WTC11 (cell line): ENCODE measurements around the gene LIN7A. TPM values are rescaled to one million over a fixed set of nuclear protein-coding genes. Genes with fewer than 3 reads are reported as not detected.

ENCODE experiments used
- ATAC-seq: fragments of 200-7000 bp; cut with Tn5 transposase; 2 replicates; pipeline ENCODE4 v1.10.0; 2021; ENCODE audit warnings: mild to moderate bottlenecking, moderate library complexity
- CTCF ChIA-PET: fragments of 300-600 bp; sonication (Branson Sonifier 250); formaldehyde crosslinking; loops from one replicate; lab custom pipeline; 2021; ENCODE audit warnings: antibody characterized with exemption; lab: Charles Lee
- POLR2A ChIA-PET: fragments of 350-600 bp; sonication (Branson Sonifier 250); formaldehyde crosslinking; loops from one replicate; lab custom pipeline; 2021; ENCODE audit warnings: antibody characterized with exemption; lab: Charles Lee
- DNase-seq: peaks from one replicate; pipeline ENCODE4 v3.0.0; 2021; ENCODE audit warnings: low spot score
- H3K27ac Mint-ChIP-seq: 2 replicates; pipeline ENCODE4 v1.8.0; 2021; ENCODE audit warnings: mixed read lengths
- H3K27me3 Mint-ChIP-seq: 2 replicates; pipeline ENCODE4 v1.8.0; 2021; ENCODE audit warnings: low read depth, mild to moderate bottlenecking, moderate library complexity, mixed read lengths
- H3K36me3 Mint-ChIP-seq: 2 replicates; pipeline ENCODE4 v1.8.0; 2021; ENCODE audit warnings: mixed read lengths
- H3K4me1 Mint-ChIP-seq: 2 replicates; pipeline ENCODE4 v1.8.0; 2022; ENCODE audit warnings: mixed read lengths
- H3K4me3 Mint-ChIP-seq: 2 replicates; pipeline ENCODE4 v1.8.0; 2021; ENCODE audit warnings: mild to moderate bottlenecking, moderate library complexity, mixed read lengths
- H3K9me3 Mint-ChIP-seq: 2 replicates; pipeline ENCODE4 v1.8.0; 2021; ENCODE audit warnings: mixed read lengths
- ERG ChIP-seq: fragments of 250-450 bp; sonication (Bioruptor Pico); IDR thresholded peaks from 2 replicates; pipeline ENCODE4 v1.8.0; 2021; ENCODE audit warnings: mild to moderate bottlenecking
- FOXJ3 ChIP-seq: sonication (generic); formaldehyde crosslinking; IDR thresholded peaks from 2 replicates; pipeline ENCODE4 v1.9.0; 2021; ENCODE audit warnings: missing genetic modification reagents, mild to moderate bottlenecking, borderline replicate concordance
- GRHL2 ChIP-seq: fragments of 250-450 bp; sonication (Bioruptor Pico); IDR thresholded peaks from 2 replicates; pipeline ENCODE4 v1.8.0; 2022; ENCODE audit warnings: mild to moderate bottlenecking, moderate library complexity; ENCODE audit not compliant: insufficient replicate concordance, severe bottlenecking
- NR3C1 ChIP-seq: sonication (generic); formaldehyde crosslinking; conservative IDR thresholded peaks from 2 replicates; pipeline ENCODE4 v1.8.1; 2023; ENCODE audit warnings: low read depth, mild to moderate bottlenecking, missing genetic modification reagents
- OVOL2 ChIP-seq: fragments of 250-450 bp; sonication (Bioruptor Pico); IDR thresholded peaks from 2 replicates; pipeline ENCODE4 v1.9.0; 2021; ENCODE audit warnings: mild to moderate bottlenecking, borderline replicate concordance
- PRRX2 ChIP-seq: fragments of 250-450 bp; sonication (Bioruptor Pico); IDR thresholded peaks from 2 replicates; pipeline ENCODE4 v1.8.0; 2021; ENCODE audit warnings: mild to moderate bottlenecking
- TP53 ChIP-seq: sonication (generic); formaldehyde crosslinking; IDR thresholded peaks from 2 replicates; pipeline ENCODE4 v1.8.1; 2023; ENCODE audit warnings: mild to moderate bottlenecking, missing genetic modification reagents
- ZNF121 ChIP-seq: sonication (generic); formaldehyde crosslinking; IDR thresholded peaks from 2 replicates; pipeline ENCODE4 v1.8.0; 2023; ENCODE audit warnings: missing genetic modification reagents
- ZNF219 ChIP-seq: sonication (generic); formaldehyde crosslinking; IDR thresholded peaks from 2 replicates; pipeline ENCODE4 v1.8.0; 2023; ENCODE audit warnings: missing genetic modification reagents, mild to moderate bottlenecking, borderline replicate concordance
- ZNF263 ChIP-seq: sonication (generic); formaldehyde crosslinking; IDR thresholded peaks from 2 replicates; pipeline ENCODE4 v1.8.1; 2022; ENCODE audit warnings: low read depth, mild to moderate bottlenecking, moderate library complexity, missing genetic modification reagents
- ZNF416 ChIP-seq: fragments of 250-450 bp; sonication (Bioruptor Pico); IDR thresholded peaks from 2 replicates; pipeline ENCODE4 v1.9.0; 2021; ENCODE audit warnings: mild to moderate bottlenecking, inconsistent platforms
- total RNA-seq: library from RNA; stranded (reverse); gene quantifications from 3 replicates; pipeline ENCODE4 v1.2.3, GENCODE V29; 2021
- TF ChIP-seq, protein P1 (sequence below): sonication (generic); formaldehyde crosslinking; IDR thresholded peaks from 2 replicates; pipeline ENCODE4 v1.8.0; 2023; ENCODE audit warnings: missing genetic modification reagents, mild to moderate bottlenecking, borderline replicate concordance
- TF ChIP-seq, protein P2 (sequence below): sonication (generic); formaldehyde crosslinking; IDR thresholded peaks from 2 replicates; pipeline ENCODE4 v1.8.0; 2022; ENCODE audit warnings: missing genetic modification reagents
- TF ChIP-seq, protein P3 (sequence below): fragments of 250-450 bp; sonication (Bioruptor Pico); IDR thresholded peaks from 2 replicates; pipeline ENCODE4 v2.1.2; 2022; ENCODE audit warnings: mild to moderate bottlenecking, moderate library complexity
- TF ChIP-seq, protein P4 (sequence below): sonication (generic); formaldehyde crosslinking; IDR thresholded peaks from 2 replicates; pipeline ENCODE4 v1.8.0; 2023; ENCODE audit warnings: missing genetic modification reagents
- TF ChIP-seq, protein P5 (sequence below): sonication (generic); formaldehyde crosslinking; IDR thresholded peaks from 2 replicates; pipeline ENCODE4 v1.8.1; 2023; ENCODE audit warnings: mild to moderate bottlenecking, missing genetic modification reagents
- TF ChIP-seq, protein P6 (sequence below): sonication (generic); formaldehyde crosslinking; IDR thresholded peaks from 2 replicates; pipeline ENCODE4 v1.8.0; 2022; ENCODE audit warnings: mild to moderate bottlenecking, missing genetic modification reagents

Gene LIN7A
- total RNA-seq, 1 experiment from 2014 or later = 8.5 TPM

DNA sequence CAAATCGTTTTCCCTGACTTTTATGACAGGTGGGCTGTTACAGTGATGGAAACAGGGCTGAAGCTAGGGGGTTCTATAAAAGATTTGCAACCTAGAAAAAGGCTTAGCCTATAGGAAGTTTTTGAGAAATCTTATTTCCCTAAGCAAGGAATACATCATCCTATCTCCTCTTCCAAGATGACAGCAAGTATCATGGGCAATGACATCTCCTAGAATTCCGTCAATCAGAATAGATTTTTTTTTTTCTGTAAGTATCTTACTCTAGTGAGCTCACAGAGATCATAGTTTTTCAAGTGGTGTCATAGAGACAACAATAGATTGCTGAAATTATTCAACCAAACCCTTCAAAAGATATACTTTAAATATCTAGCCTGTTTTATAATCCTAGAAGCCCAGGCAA, 112.2 kb downstream of the LIN7A start:
- Mint-ChIP-seq H3K27me3 (no peaks in the 10 kb centered on the region), H3K36me3 (0 out of 2 replicates have a peak, but pooled peaks cover 3% of the 10 kb centered on the region), H3K4me3 (no peak overlapping the region), H3K9me3 (no peaks in the 10 kb centered on the region), H3K4me1 (peaks cover 16% of the 10 kb centered on the region), H3K27ac (no peak overlapping the region)
- no peak for ATAC-seq
- no peak for DNase-seq
- ChIA-PET CTCF (interaction anchor here (1.2 kb wide), 1 partner anchor 12 kb away, joined by 3 read pairs; no protein-coding TSS in a partner anchor), POLR2A (no interaction called here)
- TF ChIP-seq PRRX2 (CRISPR knock-in tag) (no peak), GRHL2 (no peak)

DNA sequence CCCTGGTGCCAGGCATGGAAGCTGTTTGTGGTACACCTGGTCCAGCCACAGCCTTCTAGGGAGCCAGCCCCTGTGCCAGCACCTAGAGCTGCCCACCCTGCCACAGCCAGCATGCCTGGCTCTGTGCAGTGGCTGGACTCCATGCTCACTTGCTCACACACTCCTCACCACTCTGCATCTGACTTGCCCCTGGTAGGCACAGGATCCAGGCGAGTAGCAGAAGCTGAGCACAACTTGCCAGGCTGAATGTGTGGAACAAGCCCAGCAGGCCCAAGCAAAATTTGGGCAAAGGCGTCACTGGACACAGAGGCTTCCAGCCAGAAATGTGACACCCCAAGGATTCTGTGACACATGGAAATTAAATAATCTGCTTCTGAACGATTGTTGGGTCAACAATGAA, 114.3 kb downstream of the LIN7A start:
- ChIA-PET POLR2A (no interaction called here), CTCF (interaction anchor here (4.7 kb wide), 1 partner anchor 14 kb away, joined by 21 read pairs; no protein-coding TSS in a partner anchor)

DNA sequence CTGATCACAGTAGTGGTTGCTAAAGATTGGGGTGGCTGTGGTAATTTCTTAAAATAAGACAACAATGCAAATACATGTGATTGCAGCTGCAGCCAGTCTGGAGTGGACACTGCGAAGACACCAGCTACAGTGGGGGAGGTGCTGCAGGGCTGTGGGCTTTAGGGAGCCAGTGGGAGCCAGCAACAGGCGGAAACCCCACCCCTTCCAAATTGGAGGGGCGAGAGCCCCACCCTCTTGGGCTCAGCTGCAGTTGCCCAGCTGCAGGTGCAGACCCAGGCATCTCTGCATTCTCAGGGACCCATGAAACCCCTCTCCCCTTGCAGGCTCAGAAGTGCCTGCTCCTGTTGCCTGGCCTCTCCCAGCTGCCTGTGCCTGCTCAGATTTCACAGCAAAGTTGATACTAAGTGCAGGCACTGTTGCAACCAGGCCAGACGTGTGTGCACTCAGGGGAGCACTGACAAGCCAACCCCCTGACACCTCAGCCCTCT, 116.2 kb downstream of the LIN7A start:
- Mint-ChIP-seq H3K27ac (peak overlapping the region; percentile 94), H3K4me3 (no peak overlapping the region), H3K36me3 (0 out of 2 replicates have a peak, but pooled peaks cover 3% of the 10 kb centered on the region), H3K4me1 (peaks cover 25% of the 10 kb centered on the region), H3K9me3 (no peaks in the 10 kb centered on the region), H3K27me3 (no peaks in the 10 kb centered on the region)
- DNase-seq (peak; percentile 54), ATAC-seq (peak; percentile 85)
- ChIA-PET CTCF (interaction anchor here (4.7 kb wide), 1 partner anchor 16 kb away, joined by 21 read pairs; no protein-coding TSS in a partner anchor), POLR2A (no interaction called here)
- TF ChIP-seq, protein P1, sequence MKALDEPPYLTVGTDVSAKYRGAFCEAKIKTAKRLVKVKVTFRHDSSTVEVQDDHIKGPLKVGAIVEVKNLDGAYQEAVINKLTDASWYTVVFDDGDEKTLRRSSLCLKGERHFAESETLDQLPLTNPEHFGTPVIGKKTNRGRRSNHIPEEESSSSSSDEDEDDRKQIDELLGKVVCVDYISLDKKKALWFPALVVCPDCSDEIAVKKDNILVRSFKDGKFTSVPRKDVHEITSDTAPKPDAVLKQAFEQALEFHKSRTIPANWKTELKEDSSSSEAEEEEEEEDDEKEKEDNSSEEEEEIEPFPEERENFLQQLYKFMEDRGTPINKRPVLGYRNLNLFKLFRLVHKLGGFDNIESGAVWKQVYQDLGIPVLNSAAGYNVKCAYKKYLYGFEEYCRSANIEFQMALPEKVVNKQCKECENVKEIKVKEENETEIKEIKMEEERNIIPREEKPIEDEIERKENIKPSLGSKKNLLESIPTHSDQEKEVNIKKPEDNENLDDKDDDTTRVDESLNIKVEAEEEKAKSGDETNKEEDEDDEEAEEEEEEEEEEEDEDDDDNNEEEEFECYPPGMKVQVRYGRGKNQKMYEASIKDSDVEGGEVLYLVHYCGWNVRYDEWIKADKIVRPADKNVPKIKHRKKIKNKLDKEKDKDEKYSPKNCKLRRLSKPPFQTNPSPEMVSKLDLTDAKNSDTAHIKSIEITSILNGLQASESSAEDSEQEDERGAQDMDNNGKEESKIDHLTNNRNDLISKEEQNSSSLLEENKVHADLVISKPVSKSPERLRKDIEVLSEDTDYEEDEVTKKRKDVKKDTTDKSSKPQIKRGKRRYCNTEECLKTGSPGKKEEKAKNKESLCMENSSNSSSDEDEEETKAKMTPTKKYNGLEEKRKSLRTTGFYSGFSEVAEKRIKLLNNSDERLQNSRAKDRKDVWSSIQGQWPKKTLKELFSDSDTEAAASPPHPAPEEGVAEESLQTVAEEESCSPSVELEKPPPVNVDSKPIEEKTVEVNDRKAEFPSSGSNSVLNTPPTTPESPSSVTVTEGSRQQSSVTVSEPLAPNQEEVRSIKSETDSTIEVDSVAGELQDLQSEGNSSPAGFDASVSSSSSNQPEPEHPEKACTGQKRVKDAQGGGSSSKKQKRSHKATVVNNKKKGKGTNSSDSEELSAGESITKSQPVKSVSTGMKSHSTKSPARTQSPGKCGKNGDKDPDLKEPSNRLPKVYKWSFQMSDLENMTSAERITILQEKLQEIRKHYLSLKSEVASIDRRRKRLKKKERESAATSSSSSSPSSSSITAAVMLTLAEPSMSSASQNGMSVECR (CRISPR knock-in tag) = no peak
- no peak for TF ChIP-seq ZNF219
- TF ChIP-seq ERG (CRISPR knock-in tag) = no peak
- TF ChIP-seq, protein P2, sequence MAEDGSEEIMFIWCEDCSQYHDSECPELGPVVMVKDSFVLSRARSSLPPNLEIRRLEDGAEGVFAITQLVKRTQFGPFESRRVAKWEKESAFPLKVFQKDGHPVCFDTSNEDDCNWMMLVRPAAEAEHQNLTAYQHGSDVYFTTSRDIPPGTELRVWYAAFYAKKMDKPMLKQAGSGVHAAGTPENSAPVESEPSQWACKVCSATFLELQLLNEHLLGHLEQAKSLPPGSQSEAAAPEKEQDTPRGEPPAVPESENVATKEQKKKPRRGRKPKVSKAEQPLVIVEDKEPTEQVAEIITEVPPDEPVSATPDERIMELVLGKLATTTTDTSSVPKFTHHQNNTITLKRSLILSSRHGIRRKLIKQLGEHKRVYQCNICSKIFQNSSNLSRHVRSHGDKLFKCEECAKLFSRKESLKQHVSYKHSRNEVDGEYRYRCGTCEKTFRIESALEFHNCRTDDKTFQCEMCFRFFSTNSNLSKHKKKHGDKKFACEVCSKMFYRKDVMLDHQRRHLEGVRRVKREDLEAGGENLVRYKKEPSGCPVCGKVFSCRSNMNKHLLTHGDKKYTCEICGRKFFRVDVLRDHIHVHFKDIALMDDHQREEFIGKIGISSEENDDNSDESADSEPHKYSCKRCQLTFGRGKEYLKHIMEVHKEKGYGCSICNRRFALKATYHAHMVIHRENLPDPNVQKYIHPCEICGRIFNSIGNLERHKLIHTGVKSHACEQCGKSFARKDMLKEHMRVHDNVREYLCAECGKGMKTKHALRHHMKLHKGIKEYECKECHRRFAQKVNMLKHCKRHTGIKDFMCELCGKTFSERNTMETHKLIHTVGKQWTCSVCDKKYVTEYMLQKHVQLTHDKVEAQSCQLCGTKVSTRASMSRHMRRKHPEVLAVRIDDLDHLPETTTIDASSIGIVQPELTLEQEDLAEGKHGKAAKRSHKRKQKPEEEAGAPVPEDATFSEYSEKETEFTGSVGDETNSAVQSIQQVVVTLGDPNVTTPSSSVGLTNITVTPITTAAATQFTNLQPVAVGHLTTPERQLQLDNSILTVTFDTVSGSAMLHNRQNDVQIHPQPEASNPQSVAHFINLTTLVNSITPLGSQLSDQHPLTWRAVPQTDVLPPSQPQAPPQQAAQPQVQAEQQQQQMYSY (CRISPR knock-in tag) = no peak
- TF ChIP-seq ZNF263 (CRISPR knock-in tag) = no peak
- no peak for TF ChIP-seq NR3C1 (CRISPR knock-in tag)
- no peak for TF ChIP-seq FOXJ3
- TF ChIP-seq ZNF121 (CRISPR knock-in tag) = no peak
- TF ChIP-seq ZNF416 (CRISPR knock-in tag) = no peak
- TF ChIP-seq, protein P3, sequence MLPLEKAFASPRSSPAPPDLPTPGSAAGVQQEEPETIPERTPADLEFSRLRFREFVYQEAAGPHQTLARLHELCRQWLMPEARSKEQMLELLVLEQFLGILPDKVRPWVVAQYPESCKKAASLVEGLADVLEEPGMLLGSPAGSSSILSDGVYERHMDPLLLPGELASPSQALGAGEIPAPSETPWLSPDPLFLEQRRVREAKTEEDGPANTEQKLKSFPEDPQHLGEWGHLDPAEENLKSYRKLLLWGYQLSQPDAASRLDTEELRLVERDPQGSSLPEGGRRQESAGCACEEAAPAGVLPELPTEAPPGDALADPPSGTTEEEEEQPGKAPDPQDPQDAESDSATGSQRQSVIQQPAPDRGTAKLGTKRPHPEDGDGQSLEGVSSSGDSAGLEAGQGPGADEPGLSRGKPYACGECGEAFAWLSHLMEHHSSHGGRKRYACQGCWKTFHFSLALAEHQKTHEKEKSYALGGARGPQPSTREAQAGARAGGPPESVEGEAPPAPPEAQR (CRISPR knock-in tag) = no peak
- no peak for TF ChIP-seq OVOL2
- TF ChIP-seq, protein P4, sequence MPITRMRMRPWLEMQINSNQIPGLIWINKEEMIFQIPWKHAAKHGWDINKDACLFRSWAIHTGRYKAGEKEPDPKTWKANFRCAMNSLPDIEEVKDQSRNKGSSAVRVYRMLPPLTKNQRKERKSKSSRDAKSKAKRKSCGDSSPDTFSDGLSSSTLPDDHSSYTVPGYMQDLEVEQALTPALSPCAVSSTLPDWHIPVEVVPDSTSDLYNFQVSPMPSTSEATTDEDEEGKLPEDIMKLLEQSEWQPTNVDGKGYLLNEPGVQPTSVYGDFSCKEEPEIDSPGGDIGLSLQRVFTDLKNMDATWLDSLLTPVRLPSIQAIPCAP (CRISPR knock-in tag) = no peak
- TF ChIP-seq, protein P5, sequence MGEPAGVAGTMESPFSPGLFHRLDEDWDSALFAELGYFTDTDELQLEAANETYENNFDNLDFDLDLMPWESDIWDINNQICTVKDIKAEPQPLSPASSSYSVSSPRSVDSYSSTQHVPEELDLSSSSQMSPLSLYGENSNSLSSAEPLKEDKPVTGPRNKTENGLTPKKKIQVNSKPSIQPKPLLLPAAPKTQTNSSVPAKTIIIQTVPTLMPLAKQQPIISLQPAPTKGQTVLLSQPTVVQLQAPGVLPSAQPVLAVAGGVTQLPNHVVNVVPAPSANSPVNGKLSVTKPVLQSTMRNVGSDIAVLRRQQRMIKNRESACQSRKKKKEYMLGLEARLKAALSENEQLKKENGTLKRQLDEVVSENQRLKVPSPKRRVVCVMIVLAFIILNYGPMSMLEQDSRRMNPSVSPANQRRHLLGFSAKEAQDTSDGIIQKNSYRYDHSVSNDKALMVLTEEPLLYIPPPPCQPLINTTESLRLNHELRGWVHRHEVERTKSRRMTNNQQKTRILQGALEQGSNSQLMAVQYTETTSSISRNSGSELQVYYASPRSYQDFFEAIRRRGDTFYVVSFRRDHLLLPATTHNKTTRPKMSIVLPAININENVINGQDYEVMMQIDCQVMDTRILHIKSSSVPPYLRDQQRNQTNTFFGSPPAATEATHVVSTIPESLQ (CRISPR knock-in tag) = no peak

More for the DNA sequence above, 114.3 kb downstream of the LIN7A start:
- DNase-seq (no peak), ATAC-seq (no peak)
- Mint-ChIP-seq H3K27ac (no peak overlapping the region), H3K36me3 (0 out of 2 replicates have a peak, but pooled peaks cover 3% of the 10 kb centered on the region), H3K4me3 (no peak overlapping the region), H3K9me3 (no peaks in the 10 kb centered on the region), H3K27me3 (no peaks in the 10 kb centered on the region), H3K4me1 (peaks cover 25% of the 10 kb centered on the region)
- TF ChIP-seq, protein P6, sequence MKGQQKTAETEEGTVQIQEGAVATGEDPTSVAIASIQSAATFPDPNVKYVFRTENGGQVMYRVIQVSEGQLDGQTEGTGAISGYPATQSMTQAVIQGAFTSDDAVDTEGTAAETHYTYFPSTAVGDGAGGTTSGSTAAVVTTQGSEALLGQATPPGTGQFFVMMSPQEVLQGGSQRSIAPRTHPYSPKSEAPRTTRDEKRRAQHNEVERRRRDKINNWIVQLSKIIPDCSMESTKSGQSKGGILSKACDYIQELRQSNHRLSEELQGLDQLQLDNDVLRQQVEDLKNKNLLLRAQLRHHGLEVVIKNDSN = no peak
- TF ChIP-seq TP53 (CRISPR knock-in tag) = no peak
